ENCODE data around the gene TARBP1. TPM values are rescaled to one million over a fixed set of nuclear protein-coding genes. Genes with fewer than 3 reads are reported as not detected.
"Not testable (repeated sequence)": the region's sequence is repeated elsewhere in the genome, so short reads cannot be mapped to it uniquely, and the experiment has no call there.

The TARBP1 gene
- total RNA-seq, 4 donors from 2014 or later = 5.7 to 11.9 (median 8.2) TPM

DNA sequence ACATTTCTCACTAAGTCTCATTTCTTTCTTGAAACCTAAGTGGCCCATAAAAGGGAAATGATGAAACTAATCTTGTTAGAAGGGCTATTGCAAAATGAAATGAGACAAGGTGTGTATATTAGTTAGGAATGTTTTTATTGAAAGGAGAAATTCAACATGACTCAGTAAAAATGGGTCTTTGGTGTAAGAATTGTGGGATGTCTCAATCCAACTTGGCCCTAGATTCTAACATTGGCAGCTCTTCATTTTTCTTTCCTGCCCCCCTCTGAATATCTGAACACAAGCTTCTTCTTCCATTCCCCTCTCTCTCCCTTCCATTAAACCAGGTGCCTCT is 26.8 kb upstream of the TARBP1 start:
- H3K27me3 ChIP-seq = no peaks in the 10 kb centered on the region
- DNase-seq (no peak), ATAC-seq (no peak)
- H3K9me3 ChIP-seq = no peaks in the 10 kb centered on the region
- in situ Hi-C loops (cut with MboI; ENCODE audit: low sequenced_read_pairs in 4 of 4) = loop anchor here in 2 of 4 donors (10.0 kb wide), 2 partner anchors 89 to 469 kb away; no protein-coding TSS in a partner anchor
- H3K27ac ChIP-seq = no peak overlapping the region
- H3K4me3 ChIP-seq = no peak overlapping the region
- intact Hi-C loops (cut with DNase I; ENCODE audit: low total_unique reads) = no loop called here
- H3K36me3 ChIP-seq = no peaks in the 10 kb centered on the region
- H3K4me1 ChIP-seq = peaks cover 3 to 10% of the 10 kb centered on the region in 2 donors
- TF ChIP-seq CTCF (IDR thresholded peaks at IDR 0.05 in 4 of 5, conservative IDR thresholded peaks at IDR 0.05 in 1 of 5) = no peak
- TF ChIP-seq POLR2A (IDR thresholded peaks at IDR 0.05) = no peak

DNA sequence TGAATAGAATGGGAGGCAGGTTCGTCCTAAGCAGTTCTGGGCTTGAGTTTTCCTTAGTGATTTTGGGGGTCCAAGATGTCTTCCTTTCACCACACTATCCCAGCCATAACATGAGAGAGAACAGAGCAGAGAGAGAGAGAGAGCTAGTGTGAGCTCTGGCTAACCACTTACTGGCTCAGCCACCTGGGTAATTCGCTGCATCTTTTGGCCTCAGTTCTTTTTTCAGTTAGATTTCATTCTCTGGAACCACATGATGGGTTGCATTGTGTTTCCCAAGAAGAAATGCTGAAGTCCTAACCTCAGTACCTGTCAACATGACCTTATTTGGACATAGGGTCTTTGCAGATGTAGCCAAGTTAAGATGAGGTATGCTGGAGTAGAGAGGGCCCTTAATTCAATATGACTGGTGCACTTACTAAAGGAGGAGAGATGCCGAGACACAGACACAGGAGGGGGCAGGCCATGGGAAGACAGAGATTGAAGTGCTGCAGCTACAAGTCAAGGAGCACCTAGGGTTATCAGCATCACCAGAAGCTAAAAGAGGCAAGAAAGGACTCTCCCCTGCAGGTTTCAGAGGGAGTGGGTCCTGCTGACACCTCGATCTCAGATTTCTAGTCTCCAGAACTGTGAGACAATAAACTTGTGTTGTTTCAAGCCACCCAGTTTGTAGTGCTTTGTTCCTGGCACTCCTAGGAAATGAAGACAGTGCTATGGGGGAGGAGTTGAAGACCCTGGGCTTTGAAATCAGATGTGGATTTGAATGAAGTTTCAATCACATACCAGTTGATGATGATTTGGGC is 26.2 kb upstream of the TARBP1 start:
- TF ChIP-seq CTCF (IDR thresholded peaks at IDR 0.05 in 4 of 5, conservative IDR thresholded peaks at IDR 0.05 in 1 of 5) = no peak
- no peak for TF ChIP-seq POLR2A (IDR thresholded peaks at IDR 0.05)
- in situ Hi-C loops (cut with MboI; ENCODE audit: low sequenced_read_pairs in 4 of 4) (loop anchor here in 3 of 4 donors (5.0 to 10.0 kb wide), 3 partner anchors 90 to 470 kb away; no protein-coding TSS in a partner anchor), intact Hi-C loops (cut with DNase I; ENCODE audit: low total_unique reads) (no loop called here)
- Histone ChIP-seq H3K4me3 (no peak overlapping the region), H3K4me1 (peaks cover 8 to 16% of the 10 kb centered on the region in 2 donors), H3K9me3 (no peaks in the 10 kb centered on the region), H3K27me3 (no peaks in the 10 kb centered on the region), H3K27ac (peak overlapping the region in 3 of 4 donors; percentile 88 to 95 (median 89)), H3K36me3 (no peaks in the 10 kb centered on the region)
- DNase-seq = no peak
- no peak for ATAC-seq

- DNase-seq; H3K27me3 ChIP-seq; ATAC-seq; H3K9me3 ChIP-seq; H3K36me3 ChIP-seq; H3K4me3 ChIP-seq; intact Hi-C loops (cut with DNase I; ENCODE audit: low total_unique reads): not testable (repeated sequence)
- peak overlapping the region; percentile 88 to 95 (median 88) for H3K27ac ChIP-seq
- in situ Hi-C loops (cut with MboI; ENCODE audit: low sequenced_read_pairs in 4 of 4) = loop anchor here in 3 of 4 donors (5.0 to 10.0 kb wide), 3 partner anchors 91 to 471 kb away; no protein-coding TSS in a partner anchor
- H3K4me1 ChIP-seq = peaks cover 18 to 25% of the 10 kb centered on the region in 2 donors
Observed at GRCh38 chr1:234504251-234504650, 25.3 kb upstream of the TARBP1 start.

DNA sequence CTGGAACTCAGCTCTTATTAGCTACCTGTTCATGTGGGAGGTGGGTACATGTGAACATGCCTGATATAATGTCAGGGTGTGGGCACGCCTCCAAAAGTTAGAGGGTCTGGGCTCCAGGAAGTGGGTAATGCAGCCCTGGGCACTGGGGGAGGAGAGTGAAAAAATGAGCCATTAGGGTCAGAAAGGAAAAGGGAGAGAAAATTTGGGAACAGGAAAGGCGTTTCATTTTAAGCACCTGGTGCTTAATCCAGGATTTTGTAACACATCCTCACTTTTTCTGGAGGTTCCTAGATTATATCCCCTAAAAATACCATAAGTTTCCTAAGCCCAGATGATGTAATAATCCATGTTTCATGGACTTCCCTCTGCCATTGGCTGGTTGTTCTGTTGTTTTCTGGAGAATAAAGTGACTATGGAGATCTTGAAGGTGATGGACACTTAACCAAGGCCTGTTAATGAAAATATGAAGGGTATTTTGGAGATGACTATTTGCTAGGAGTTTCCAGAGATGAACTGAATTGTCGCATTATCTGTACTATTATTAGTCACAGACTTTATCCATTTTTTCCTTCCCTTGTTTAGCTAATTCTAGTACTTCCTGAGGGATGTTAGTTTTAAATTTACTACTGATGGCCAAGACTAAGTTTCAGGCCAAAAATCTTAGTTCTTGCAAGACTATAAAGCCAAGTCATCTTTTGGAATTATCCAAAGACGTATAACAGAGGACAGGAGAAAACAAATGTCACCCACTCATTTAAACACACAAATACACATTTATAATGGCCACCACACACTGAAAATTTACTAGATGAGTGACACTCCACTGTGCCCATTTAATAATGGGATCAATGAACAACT is 24.4 kb upstream of the TARBP1 start:
- peak overlapping the region; percentile 88 to 95 (median 88) for H3K27ac ChIP-seq
- DNase-seq = no peak
- no peaks in the 10 kb centered on the region for H3K9me3 ChIP-seq
- H3K27me3 ChIP-seq = no peaks in the 10 kb centered on the region
- intact Hi-C loops (cut with DNase I; ENCODE audit: low total_unique reads) = loop anchor here (1.0 kb wide), 1 partner anchor 380 kb away; no protein-coding TSS in a partner anchor
- no peak for ATAC-seq
- H3K36me3 ChIP-seq = no peaks in the 10 kb centered on the region
- in situ Hi-C loops (cut with MboI; ENCODE audit: low sequenced_read_pairs in 4 of 4) = loop anchor here in 3 of 4 donors (5.0 to 10.0 kb wide), 3 partner anchors 91 to 471 kb away; no protein-coding TSS in a partner anchor
- H3K4me1 ChIP-seq = peaks cover 24 to 33% of the 10 kb centered on the region in 2 donors
- TF ChIP-seq CTCF (IDR thresholded peaks at IDR 0.05 in 4 of 5, conservative IDR thresholded peaks at IDR 0.05 in 1 of 5) (no peak), POLR2A (IDR thresholded peaks at IDR 0.05) (no peak)
- no peak overlapping the region for H3K4me3 ChIP-seq

All from gastrocnemius medialis (tissue), 4 donors.